ENCODE data around the gene LGALS7B. TPM values are rescaled to one million over a fixed set of nuclear protein-coding genes. Genes with fewer than 3 reads are reported as not detected.

The LGALS7B gene
- total and polyA plus RNA-seq, 8 donors = 0.38 TPM; not detected in 7

DNA sequence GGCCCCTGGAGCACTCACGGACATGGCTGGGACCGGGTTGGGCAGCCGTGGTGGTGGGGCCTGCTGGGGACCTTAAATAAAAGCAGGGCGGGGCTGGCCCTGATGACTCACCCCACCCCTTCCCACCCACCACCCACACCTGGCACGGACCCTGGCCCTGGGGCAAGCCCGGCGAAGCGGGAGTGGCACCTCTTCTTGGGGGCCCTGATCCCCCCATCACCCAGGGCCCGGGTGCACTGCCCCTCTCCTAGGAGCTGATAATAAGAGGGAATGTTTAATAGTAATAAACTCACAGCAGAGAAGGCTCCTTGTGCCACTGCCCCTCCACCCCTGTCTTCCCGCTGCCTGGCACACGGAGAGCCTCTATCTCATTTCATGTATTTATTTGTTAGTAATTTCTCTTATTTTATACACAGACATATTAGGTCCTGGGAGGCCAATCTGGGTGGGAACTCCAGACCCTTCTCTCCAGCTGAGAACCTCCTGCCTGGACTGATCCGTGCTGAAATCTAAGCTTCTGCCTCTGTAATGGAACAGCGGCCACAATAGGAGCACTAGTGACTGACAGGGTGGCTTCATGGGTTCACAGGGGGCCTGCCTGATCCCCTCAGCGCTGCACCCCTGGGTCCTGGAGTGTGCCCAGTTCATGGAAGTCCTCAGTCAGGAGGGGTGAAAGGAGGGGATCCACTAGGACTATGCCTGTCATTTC lies 15.4 kb upstream of the LGALS7B start, which contains the start of gene LGALS7:
LGALS7 (minus strand) TSS at position 49 of the 709 bp plus-strand sequence; CDS start at position 24, 25 bp downstream.
- no peaks in the 10 kb centered on the region for H3K36me3 ChIP-seq
- no peak within 1 kb of the TSS for H3K4me3 ChIP-seq
- 80 to 84% methylated on average over 10 of the region's 14 CpGs for WGBS, 2 donors
- FAIRE-seq (no peak), DNase-seq (no peak), ATAC-seq (no peak)
- H3K9me3 ChIP-seq = no peaks in the 10 kb centered on the region
- no peaks in the 10 kb centered on the region for H3K4me1 ChIP-seq
- intact Hi-C loops (cut with DNase I) = loop anchor here in 1 of 3 donors (2.0 kb wide), 1 partner anchor 19 kb away; no protein-coding TSS in a partner anchor
- no peak for TF ChIP-seq CTCF (IDR thresholded peaks at IDR 0.05)
- no peak within 1 kb of the TSS for H3K27ac ChIP-seq
- H3K27me3 ChIP-seq = no peaks in the 10 kb centered on the region

DNA sequence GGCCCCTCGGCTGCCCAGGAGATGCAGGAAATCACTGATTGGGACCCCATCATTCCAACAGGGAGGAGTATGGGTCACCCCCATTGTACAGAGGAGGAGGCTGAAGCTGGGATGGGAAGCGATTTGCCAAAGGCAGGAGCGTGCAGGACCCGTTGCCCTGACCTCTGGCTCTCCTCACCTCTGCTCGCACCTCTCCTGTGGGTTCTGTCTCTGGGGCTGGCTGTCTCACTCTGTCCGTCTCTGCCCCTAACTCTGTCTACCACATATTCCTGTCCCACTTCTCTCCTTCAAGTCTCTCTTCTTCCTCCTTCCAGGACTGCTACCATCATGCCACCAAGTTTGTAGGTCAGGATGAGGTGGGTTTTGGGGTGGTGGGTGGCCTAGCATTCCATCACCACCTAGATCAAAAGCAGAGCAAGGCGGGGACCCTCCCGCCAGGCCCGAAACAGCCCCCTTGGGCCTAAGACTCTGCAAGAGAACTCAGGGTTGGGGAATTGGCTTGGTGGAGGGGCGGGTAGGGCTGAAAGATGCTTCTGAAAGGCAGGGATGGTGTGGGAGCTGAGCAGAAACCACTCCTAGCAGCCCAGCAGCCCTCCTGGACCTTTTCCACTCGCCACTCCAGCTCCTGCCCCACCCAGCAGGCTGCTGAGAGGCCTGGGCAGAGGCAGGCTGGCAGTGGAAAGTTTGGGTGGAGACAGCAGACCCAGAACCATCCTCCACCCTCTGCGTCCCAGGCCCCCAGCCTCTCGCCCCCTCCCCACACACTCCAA lies 14.6 kb upstream of the LGALS7B start:
- no peak overlapping the region for H3K27ac ChIP-seq
- no peak for FAIRE-seq
- H3K4me3 ChIP-seq = no peak overlapping the region
- no peaks in the 10 kb centered on the region for H3K27me3 ChIP-seq
- 74 to 78% methylated on average over 13 of the region's 13 CpGs for WGBS, 2 donors
- DNase-seq = no peak
- H3K36me3 ChIP-seq = no peaks in the 10 kb centered on the region
- intact Hi-C loops (cut with DNase I) = loop anchor here in 1 of 3 donors (2.0 kb wide), 1 partner anchor 18 kb away; no protein-coding TSS in a partner anchor
- H3K9me3 ChIP-seq = no peaks in the 10 kb centered on the region
- ATAC-seq = no peak
- H3K4me1 ChIP-seq = no peaks in the 10 kb centered on the region
- no peak for TF ChIP-seq CTCF (IDR thresholded peaks at IDR 0.05)

GRCh38 chr19:38778733-38779132 lies 10.3 kb upstream of the LGALS7B start:
- H3K27me3 ChIP-seq = no peaks in the 10 kb centered on the region
- H3K27ac ChIP-seq = no peak overlapping the region
- no peaks in the 10 kb centered on the region for H3K4me1 ChIP-seq
- H3K9me3 ChIP-seq = no peaks in the 10 kb centered on the region
- FAIRE-seq (no peak), DNase-seq (no peak), ATAC-seq (no peak)
- intact Hi-C loops (cut with DNase I) = no loop called here
- TF ChIP-seq CTCF (IDR thresholded peaks at IDR 0.05) = no peak
- 51 to 54% methylated on average over 7 of the region's 7 CpGs for WGBS, 2 donors
- no peaks in the 10 kb centered on the region for H3K36me3 ChIP-seq
- no peak overlapping the region for H3K4me3 ChIP-seq

DNA sequence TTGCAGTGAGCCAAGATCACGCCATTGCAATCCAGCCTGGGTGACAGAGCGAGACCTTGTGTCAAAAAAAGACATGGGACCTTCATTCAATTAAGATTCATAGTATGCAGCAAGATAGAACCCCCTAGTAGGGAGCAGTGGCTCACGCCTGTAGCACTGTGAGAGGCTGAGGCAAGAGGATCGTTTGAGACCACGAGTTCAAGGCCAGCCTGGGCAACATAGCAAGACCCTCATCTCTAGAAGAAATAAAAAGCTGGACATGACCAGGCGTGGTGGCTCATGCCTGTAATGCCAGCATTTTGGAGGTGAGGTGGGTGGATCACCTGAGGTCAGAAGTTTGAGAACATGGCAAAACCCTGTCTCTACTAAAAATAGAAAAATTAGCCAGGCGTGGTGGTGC lies 8.6 kb upstream of the LGALS7B start:
- no peak overlapping the region for H3K4me3 ChIP-seq
- TF ChIP-seq CTCF (IDR thresholded peaks at IDR 0.05) = no peak
- H3K36me3 ChIP-seq = no peaks in the 10 kb centered on the region
- peaks cover 0 to 4% (median 0%) of the 10 kb centered on the region in 3 donors for H3K4me1 ChIP-seq
- no peak for DNase-seq
- ATAC-seq = no peak
- intact Hi-C loops (cut with DNase I) = no loop called here
- H3K27me3 ChIP-seq = no peaks in the 10 kb centered on the region
- H3K9me3 ChIP-seq = no peaks in the 10 kb centered on the region
- 74 to 77% methylated on average over 7 of the region's 7 CpGs for WGBS, 2 donors
- H3K27ac ChIP-seq = no peak overlapping the region
- no peak for FAIRE-seq

Data from pancreas (tissue), 10 donors.